Putamen (tissue), 1 donor: ENCODE data around the gene EBF3.

Experiments used
- DNase-seq: peaks from one replicate; pipeline ENCODE4 v3.0.0-alpha.2; 2016; ENCODE audit warnings: low spot score

Gene EBF3

DNA sequence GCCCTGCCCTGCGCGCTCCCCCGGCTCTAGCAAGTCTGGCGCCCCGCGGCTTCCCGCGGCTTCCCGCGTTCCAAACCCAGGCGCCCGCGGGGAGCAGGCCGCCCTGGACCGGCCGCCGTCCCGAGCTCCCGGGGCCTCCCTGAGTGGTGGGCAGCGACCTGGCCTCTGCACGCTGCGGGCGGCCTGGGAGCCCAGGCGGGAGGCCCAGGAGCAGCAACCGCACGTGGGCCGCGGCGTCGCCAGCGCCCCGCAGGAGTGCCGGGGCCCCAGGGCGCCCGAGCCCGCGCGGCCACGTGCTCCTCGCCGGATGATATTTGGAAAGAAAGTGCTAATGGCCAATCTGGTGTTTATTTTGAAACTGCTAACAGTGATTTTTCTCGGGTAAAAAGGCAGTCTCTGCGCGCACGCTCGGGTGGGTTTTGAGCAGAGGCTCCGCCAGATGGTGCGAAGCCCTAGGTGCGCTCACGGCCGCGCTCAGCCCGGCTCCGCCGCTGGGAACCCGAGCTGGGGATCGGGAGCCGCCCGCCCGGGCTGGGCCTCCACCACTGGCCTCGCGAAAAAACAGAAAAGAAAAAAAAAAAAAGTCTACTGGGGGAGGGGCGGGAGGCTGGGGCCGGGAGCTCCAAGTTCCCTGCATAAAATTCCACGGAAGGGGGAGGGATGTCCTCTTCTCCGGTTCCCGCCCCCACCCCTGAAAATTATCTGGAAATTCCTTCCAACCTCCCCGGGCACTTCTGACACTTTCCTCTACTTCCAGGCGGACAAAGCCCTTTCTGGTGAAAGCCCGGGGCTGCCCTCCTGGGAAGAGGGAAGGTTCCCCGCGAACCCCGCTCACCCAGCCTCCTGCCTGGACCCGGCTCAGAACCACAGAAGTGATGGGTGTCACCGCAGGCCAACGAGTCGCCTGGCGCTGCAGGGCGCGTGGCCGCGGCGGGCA lies 4.3 kb downstream of the EBF3 start:
- no peak for DNase-seq

DNA sequence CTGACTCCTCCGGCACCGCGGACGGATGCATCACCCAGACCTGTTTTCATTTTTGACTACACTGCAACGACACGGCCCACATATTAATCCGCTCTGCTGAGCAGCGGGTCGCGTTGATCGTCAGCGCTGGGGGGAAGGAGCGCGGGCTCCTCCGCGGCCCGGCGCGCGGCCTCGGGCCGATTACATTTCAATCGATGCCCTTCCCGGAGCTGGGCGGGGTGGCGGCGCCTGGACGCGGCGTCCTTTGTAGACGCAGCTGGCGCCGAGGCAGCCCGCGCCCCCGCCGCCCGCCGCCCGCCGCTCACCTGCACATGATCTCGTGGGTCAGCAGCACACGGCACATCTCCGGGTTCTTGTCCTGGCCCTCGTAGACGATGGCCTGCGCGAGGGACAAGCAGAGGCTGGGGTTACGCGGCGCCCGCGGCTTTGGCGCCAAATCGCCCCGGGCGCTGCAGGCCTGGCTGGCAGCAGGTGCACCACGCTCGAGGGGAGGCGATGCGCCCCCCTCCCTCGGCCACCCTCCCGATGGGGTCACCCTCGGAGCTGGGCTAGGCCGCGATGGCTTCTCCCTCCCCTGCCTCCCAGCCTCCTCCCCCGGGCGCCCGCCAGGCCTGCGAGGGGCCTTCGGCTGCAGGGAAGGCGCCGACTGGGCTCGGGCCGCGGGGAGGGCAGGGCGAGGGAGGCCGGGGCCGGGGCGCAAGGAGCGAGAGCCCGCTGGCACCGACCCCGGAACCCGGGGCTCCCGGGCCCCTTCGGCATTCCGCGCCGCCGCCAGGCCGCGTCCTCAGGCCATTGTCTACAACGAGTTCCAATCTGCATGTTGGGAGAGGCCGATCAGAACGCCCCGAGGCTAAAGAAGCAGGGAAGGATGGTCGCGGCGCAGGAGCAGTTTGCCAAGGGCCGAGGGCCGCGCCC lies 5.2 kb downstream of the EBF3 start:
- no peak for DNase-seq

DNA sequence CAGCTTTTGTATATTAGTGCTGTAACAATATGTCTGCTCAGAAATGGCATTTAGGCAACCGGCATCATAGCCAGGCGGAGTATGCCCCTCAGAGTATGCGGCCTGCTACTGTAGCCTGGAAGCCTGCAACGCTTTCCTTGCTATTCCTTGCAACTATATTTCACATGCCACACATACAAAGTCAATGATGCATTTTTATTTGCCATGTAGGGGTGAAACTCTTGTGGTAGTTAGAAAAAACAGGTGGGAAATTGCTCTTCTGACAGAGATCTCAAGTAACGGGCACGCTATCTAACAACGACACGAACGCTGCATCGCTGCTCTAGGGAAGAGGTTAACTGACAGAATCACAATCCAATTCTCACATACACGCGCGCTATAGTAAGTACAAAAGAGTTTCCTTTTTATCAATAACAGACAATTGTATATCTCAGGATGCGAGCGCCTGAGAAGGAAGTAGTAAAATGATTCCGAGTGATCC lies 5.9 kb downstream of the EBF3 start:
- DNase-seq: no peak

DNA sequence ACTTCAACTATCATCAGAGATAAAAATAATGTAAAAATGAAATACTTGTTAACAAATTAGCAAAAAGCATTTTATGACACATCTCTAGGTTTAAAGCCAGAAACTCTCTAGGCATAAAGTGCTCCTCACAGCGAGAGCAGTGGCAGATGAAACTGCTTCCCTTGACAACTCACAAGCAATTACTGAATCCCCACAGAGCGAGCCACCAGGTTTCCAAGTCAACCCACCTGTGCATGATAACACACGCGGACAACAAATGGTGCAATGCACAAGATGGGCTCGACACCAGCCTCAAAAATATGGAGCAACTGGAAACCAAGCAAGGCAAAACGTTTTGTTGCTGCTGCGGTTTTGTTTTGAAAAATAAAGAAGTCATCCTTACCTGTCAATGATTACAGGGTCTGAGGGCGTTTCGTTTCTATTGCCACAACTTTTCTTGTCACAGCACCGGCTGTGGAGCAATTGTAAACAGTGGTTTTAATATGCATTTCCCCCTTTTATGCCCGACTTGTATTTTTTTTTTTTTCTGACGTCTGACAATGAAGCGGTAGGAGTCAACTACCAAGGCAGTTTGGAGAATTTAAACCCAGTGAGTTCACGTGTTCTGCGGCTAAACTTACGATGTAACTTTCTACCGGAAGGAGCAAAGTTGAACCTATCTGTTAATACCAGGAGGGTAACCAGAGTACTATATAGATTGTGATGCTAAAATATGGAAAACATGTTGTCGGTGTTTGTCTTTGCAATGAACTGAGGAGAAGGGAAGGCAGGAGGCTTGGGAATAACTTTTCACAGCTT lies 7.0 kb downstream of the EBF3 start:
- DNase-seq: no peak

DNA sequence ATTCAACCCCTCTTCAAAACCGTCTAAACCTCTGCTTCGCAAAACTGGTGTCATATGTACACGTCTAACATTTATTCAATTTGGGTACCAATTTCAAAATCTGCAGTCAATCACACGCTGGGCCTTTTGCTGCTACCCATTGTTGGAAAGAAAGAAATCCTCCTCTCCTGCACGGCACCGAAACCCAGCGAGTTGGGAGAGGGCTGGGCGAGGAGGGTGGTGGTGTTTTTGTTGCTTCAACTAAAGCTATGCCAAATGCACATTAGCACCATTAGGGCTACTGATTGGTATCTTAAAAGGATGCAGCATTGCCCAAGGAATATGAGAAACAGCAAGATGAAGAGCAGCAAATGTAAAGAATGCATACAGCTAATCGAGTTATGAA lies 7.8 kb downstream of the EBF3 start:
- DNase-seq: no peak

DNA sequence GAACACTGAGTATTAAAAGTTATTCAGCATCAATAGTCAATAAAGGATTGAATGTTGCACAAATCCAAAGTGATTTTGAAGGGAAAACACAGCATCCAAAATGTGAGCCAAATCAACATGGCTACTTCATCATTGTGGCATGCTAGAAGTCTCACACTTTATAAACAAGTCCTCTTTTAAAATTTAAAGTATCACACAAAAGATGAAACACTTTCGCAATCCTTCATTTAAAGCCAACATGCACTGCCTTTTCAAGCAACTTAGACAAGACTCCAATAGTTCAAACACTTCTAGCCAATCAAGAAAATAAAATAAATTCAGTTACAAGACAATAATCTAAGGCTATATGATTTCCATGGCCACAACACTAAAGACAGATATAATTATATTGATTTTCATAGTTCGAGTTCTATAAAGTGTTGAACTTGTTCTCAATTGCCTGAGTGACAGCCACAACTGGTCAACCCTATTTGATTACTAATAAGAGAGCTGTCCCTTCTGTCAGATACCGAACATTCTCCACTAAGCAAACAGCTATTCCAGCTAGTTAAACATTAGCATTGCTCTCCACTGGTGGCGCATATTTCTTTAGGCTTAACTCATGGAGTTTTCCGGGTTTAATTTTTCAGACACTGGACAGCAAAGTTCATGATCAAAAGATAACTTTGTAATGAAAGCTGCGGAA lies 8.3 kb downstream of the EBF3 start:
- no peak for DNase-seq

DNA sequence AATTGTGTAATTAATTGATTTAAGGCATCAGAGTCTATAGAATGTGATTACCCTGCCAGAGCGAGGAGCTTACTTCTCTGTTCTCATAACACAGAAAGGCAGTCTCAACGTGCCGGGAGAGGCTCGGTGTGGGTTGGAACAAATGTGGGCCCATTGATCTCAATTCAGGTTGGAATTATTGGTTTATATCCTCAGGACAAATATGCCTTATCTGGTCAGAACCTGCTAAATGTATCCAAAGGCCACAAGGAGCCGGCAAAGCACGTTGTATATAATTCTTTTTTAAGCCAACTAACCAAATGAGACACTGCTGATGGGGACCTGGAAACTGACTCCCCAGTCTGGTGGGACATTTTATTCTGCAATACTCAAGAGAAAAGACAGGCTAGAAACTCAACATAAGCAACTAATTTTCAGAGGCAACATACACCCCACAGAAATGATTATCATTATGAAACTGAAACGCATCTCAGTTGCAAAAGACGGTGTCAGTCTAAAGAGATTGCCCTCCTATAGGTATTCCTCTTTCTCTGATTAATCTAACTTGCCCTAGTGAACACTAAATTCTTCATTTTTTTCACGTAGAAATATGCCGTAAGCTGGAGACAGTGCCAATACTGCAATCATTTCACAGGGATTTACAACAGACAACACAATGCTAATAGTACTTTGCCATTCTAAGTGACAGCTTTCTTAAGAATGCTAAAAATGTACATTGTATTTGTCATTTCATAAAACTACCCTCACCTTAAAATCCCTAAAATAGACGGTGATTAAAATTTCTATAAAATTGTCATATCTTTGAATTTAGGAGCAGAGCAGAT lies 9.4 kb downstream of the EBF3 start:
- no peak for DNase-seq

DNA sequence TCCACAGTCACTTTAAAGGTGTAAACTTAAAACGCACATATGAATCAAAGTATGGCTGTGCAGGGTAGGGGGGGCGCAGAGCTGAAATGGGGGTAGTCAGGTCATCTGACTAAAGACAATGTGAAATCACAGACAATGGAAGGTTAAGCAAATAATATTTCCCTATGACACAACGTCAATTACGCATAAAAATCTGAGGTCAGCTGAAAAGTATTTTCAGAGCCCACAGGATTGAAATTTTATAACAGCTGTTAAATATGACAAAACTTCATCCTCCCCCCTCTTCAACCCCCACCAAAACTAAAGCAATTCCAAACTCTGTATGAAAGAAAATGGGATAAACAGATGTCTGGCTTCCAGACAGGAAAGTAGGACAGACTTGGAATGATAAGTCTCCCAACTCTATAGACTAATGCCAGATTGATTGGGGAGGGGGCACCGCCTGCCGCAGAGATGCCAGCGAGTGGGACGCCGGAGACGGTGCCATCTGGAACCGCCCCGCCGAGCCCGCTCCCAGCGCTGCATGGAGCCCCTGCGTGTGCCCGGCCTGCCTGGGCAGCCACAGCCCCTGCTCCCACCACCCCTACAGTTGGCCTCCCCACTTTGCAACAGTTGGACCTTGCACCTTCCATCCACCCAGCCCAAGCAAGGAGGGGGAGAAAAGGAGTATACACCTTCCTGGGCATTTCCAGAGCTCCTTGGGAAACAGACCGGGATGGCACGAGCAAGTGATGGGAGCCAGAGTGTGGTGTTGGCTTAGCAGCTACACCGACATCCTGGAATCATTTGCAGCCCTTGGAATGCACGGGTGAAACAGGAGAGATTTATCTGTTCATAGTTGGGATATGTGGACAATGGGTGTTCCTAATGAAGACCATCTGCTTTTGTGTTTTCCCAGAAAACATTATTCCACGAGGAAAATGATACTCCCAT lies 10.7 kb downstream of the EBF3 start:
- no peak for DNase-seq

DNA sequence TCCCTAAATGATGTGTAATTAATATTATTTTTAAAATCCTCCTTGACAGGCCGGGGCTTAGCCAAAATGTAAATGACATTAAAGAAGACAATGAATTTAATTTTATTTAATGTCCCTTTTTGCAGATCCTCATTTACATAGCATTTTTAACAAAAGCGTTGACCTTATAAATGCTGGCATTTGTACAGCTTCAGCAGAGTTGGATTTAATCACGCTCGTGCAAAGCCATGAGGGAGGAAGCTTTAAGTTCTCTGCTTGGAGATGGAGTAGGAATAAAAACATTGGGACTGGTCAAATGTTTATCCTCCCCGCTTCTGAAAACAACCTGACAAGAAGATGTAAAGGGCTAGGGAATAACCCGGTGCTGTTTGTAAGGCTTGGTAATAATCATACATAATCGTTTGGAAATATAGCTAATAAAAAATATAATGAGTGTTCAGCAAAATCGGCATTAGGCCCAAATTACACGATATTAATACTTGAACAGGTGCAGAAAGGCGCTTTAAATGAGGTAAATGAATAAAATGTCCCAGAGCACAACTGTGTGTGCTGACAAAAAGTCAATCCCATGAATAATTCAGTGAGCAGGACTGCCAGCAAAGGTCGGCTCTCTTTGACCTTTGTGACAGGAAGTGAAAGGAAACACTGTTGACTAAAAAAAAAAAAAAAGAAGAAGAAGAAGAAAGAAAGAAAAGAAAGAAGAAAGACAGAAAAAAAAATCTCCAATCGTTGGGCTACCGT lies 11.5 kb downstream of the EBF3 start:
- DNase-seq: no peak

DNA sequence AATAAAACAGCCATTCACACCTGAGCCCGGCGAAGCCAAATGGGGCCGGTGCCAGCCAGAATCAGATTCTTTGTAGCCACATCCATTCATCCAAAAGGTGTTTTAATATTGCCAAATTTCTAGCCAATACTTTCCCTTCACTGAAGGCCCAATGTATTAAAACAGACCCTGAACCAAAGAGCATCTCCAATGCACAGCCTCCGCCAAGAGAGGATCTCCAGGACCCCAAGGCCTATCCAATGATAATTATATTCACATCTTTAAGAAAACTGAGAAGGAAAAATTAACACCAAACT lies 12.2 kb downstream of the EBF3 start:
- DNase-seq: no peak

DNA sequence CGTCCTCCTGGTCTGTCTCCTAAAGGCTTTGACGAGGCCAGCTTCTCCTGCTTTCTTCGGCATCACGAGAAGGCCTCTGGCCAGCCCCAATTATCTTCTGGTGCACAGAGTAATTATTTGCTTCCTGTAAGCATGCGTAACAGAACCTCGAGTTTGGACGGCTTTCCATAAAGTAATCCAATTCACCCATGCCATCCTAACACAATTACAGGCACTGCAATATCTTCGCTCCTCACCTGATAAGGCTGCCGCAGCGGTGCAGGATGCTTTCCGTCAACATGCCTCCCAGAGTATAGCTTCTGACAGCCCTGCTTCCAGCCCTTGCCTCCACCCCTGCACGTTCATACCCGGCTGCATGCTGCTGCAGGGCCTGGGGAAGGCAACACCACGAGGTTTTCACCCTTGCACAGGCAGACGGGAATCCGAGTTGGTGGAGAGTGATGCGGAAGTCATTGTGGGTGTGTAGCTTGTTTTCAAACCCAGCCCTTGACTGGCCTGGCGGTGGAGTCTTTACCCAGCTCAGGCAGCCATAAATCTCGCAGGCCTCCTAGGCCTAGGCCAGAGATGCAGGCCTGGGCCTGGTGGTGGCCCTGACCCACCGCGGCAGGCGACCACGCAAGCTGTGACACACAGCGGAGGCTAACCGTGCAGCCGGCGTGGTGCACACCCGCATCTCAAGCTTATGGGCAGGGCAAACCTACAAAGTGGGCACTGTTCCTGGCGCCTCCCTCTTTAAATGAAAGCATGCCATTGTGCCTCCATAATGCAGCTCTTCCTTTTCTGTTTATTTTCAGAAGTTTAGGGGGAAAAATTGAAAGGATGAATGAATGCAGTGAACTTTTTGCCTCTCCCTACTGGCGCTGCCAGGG lies 12.7 kb downstream of the EBF3 start:
- DNase-seq: no peak

DNA sequence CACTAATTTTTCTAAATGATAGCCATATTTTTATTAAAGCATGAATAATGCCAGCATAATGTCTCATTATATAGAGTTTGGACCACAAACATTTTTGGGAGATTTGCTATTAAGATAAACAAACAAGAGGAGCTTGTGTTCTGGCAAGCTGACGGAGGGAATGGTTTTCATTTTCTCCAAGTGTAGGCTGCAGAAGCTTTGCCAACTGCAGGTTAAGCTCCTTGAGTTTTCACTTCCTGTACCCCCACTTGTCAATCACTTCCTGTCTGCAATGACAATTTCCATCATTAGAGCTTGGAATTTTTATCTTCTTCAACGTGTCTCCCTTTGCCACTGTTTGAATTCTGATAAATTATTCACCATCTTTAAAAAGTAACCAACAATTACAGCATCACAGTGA lies 13.4 kb downstream of the EBF3 start:
- DNase-seq: no peak

DNA sequence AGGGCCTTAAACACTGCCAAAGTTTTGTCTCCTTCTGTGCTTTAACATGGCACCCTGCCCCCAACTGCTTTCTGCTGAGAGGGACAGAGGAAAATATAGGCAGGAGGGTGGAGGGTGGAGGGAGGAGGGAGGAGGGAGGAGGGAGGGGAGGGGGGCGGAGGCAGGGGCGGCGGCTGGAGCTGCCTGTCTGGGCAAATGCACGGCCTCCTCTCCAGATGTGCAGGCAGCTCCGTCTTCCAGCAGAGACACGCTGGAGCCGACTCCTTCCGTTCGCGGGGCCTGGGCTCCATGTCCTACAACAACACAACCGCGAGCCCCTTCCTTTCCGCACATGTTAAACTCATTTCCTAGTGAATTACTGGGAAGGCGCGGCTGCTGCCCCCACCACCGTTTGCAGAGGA lies 14.2 kb downstream of the EBF3 start:
- DNase-seq: no peak

DNA sequence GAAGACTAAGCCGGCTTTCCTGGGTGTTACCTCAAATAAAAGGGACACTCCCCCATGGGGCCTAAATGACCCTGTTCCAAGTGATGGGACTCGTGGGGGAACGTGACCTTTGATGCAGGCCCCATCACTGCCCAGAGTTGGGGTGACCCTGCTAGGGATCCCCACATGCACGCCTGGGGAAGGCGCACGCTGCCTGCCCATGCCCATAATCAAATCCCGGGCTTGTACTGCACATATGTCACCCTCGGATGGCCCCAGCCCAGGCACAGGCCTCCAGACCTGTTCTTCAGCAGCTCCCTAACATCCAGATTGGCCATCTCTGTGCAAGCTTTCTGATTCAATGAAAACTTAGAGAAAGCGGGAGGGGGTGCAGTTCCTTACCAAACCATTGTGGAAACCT lies 14.7 kb downstream of the EBF3 start:
- no peak for DNase-seq

DNA sequence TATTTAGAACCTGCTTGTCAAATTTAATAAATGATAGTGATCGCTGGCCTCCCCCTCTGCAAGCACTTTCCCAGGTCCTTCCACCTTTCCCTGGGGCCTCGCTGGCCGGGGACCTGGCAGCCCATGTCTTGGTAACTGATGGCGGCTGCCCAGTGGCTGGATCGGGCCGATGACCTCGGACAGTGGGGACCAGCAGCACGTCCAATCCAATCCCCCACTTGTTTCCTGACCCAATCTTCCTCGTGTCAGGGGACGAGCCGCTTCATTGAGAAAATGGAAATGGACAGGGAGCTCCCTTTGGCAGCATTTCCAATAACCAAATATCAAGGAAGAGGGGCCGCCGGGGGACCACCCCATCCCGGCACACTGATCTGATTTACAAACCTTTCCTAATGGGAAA lies 17.2 kb downstream of the EBF3 start:
- DNase-seq: no peak

DNA sequence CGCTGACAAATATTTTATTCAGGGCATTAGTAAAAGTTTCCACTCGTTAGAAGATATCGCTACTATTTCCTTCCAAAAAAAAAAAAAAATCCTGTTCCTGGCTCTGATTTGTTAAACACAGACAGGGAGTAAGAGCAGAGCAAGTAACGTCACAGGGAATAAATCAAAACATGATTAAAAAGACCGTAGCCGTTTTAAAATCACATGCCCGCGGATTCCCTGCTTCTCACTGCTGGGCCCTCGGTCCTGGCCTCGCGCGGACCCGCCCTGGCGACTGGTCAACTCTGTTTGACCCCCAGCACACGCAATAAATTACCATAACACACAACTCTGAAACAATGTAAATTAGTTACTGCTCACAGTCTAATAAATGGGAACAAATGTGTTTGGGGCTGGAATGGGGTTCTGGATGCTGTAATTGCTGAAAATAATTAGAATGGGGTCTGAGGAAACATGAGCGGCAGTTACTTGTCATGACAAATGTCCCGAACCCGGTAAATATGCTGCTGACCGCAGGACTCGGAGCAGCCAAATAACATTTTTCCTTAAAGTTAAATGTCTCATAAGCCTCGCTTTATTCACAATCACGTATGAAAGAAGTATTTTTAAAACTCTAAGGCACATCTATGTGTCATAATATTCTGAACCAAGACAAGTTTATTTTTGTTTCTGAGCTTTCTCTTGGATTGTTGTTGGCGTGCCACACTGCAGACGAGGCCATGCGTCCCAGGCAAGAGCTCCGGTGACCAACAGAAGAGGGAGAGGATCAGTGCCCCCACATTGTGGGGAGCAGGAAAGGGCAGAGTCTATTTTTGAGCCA lies 17.9 kb downstream of the EBF3 start:
- no peak for DNase-seq

DNA sequence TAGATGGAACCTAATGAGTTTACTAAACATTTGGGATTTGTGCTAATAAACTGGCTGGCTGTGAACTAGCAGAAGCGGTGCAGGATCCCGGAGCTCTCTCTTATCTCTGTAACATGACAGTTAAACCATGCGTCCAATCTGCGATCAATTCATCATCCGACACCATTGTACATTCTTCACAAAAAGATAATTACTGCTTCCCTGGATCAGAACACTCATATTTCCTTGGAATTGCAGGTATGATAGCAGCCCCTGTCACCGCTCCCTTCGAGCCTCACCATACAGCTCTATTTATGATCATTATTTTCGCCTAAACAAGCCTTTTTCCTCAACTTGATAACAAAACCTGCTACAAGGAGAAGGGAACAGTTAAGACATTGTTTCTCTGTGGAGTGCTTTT lies 18.5 kb downstream of the EBF3 start:
- no peak for DNase-seq
